Stimulated activated memory B cell treated with anti-CD40 and anti-IgM and Interleukin-4, amounts not matched to agents 10 μg/mL and 1 μg/mL and 100 μg/mL, for 72 hours (primary cell): ENCODE measurements around the gene PEA15.

ENCODE experiments used
- ATAC-seq: fragments of 150-1000 bp; cut with Tn5 transposase; 2 replicates; pipeline ENCODE4 v1.10.0; 2021
- H3K27ac Mint-ChIP-seq: one replicate; pipeline ENCODE4 v1.8.0; 2022; ENCODE audit warnings: mild to moderate bottlenecking, mixed read lengths
- H3K27me3 Mint-ChIP-seq: one replicate; pipeline ENCODE4 v1.8.0; 2022; ENCODE audit warnings: mixed read lengths
- H3K36me3 Mint-ChIP-seq: one replicate; pipeline ENCODE4 v1.8.0; 2022; ENCODE audit warnings: mixed read lengths
- H3K4me1 Mint-ChIP-seq: one replicate; pipeline ENCODE4 v1.8.0; 2022; ENCODE audit warnings: mixed read lengths
- H3K4me3 Mint-ChIP-seq: one replicate; pipeline ENCODE4 v1.8.0; 2022; ENCODE audit warnings: mild to moderate bottlenecking, moderate library complexity, mixed read lengths
- H3K9me3 Mint-ChIP-seq: one replicate; pipeline ENCODE4 v1.8.0; 2022; ENCODE audit warnings: mixed read lengths

The PEA15 gene

DNA sequence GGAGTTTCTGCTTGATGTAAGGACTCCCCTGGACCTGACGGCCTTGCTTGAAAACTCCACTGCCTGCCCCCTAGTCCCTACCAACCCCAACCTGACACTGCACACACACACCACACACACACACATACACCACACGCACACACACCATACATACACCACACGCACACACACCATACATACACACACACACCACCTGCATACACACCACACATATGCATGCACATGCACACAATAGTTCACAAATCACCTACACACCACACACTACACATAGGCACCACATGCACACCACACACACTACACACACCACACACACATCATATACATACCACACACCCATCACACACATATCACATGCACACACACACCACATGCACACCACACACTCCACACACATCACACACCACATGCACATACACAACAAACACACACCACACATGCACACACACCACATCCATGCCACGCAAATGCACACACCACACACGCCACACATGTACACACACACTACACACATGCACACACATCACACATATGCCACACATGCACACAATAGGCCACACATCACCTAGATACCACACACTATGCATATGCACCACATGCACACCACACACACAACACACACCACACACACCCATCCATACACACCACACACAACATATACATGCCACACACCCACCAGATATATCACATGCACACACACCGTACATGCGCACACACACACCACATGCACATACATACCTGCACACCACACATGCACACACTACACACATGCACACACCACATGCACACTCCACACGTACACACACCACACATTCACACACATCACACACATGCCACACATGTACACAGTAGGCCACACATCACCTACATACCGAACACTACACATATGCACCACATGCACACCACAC lies 11.1 kb upstream of the PEA15 start:
- Mint-ChIP-seq H3K4me3 (no peak overlapping the region), H3K27me3 (no peaks in the 10 kb centered on the region), H3K4me1 (no peaks in the 10 kb centered on the region), H3K9me3 (no peaks in the 10 kb centered on the region), H3K27ac (no peak overlapping the region), H3K36me3 (no peaks in the 10 kb centered on the region)
- no peak for ATAC-seq

DNA sequence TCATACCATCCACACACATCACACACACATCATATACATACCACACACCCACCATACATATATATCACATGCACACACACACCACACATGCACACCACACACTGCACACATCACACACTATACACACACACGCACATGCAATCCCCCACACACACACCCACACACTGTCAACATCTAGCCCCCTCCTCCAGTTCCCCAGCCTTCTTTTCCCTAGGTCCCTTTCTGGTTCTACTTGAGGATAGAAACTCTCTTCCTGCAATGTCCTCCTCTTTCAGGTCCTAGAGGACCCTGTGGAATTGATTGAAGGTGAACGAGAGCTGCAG lies 10.5 kb upstream of the PEA15 start:
- H3K36me3 Mint-ChIP-seq = no peaks in the 10 kb centered on the region
- H3K4me1 Mint-ChIP-seq = no peaks in the 10 kb centered on the region
- no peaks in the 10 kb centered on the region for H3K9me3 Mint-ChIP-seq
- H3K27me3 Mint-ChIP-seq = no peaks in the 10 kb centered on the region
- no peak overlapping the region for H3K27ac Mint-ChIP-seq
- H3K4me3 Mint-ChIP-seq = no peak overlapping the region
- ATAC-seq = no peak

DNA sequence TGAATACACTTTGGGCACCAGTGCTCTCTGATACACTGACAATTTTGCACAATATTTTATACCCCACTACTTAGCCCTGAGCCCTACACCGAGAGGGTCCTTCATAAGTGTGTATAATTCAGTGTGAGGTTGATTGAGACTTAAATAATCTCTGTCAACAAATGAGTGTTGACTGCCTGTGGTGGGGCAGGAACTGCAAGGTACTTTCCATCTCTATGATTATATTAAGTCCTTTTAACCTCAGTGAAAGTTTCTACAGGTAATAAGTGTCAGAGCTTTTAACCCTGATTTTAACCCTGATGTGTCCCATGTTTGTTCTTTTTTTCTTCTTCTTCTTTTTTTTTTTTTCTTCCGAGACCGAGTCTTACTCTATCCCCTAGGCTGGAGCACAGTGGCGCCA lies 9.0 kb upstream of the PEA15 start:
- no peak for ATAC-seq
- H3K27ac Mint-ChIP-seq = no peak overlapping the region
- no peaks in the 10 kb centered on the region for H3K9me3 Mint-ChIP-seq
- H3K27me3 Mint-ChIP-seq = no peaks in the 10 kb centered on the region
- H3K4me3 Mint-ChIP-seq = no peak overlapping the region
- no peaks in the 10 kb centered on the region for H3K36me3 Mint-ChIP-seq
- peaks cover 8% of the 10 kb centered on the region for H3K4me1 Mint-ChIP-seq

DNA sequence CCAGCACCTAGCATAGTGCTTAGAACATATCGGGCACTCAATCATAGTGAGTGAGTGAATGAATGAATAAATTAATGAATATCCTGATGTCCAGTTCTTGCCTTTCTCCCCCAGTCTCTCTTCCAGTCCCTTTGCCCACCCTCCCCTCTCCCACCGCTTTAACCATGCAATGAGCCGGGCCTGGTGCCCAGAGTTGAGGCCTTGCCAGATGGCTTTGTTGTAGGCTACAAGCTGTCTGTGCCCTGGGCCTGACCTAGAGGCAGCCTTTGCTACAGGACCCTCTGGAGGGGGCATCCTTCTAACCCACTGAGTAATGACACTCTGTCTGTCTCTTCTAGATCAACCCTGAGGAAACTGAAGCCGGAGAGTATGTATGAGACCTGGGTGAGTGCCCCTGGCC lies 8.0 kb upstream of the PEA15 start:
- no peaks in the 10 kb centered on the region for H3K36me3 Mint-ChIP-seq
- peaks cover 8% of the 10 kb centered on the region for H3K4me1 Mint-ChIP-seq
- no peak for ATAC-seq
- H3K27ac Mint-ChIP-seq = no peak overlapping the region
- H3K9me3 Mint-ChIP-seq = no peaks in the 10 kb centered on the region
- no peak overlapping the region for H3K4me3 Mint-ChIP-seq
- no peaks in the 10 kb centered on the region for H3K27me3 Mint-ChIP-seq

DNA sequence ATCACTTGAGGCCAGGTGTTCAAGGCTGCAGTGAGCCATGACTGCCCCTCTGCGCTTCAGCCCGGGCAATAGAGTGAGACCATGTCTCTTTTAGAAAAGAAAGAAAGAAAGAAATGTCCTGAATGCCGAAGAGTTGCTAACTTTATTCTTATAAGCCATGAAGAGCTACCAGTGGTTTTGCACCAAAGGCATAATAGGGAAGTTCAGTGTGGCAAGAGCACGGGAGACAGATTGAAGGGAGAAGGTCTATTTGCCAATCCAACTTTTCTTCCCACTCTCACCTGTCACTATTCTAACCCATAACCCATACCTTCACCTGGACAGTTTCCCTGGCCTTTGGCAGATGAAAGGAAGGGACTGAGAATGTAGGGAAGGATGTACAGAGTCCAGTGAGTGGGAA lies 4.4 kb upstream of the PEA15 start:
- no peak for ATAC-seq
- no peaks in the 10 kb centered on the region for H3K36me3 Mint-ChIP-seq
- peaks cover 28% of the 10 kb centered on the region for H3K4me1 Mint-ChIP-seq
- peak overlapping the region; percentile 67 for H3K27ac Mint-ChIP-seq
- H3K9me3 Mint-ChIP-seq = peaks cover 3% of the 10 kb centered on the region
- H3K4me3 Mint-ChIP-seq = no peak overlapping the region
- H3K27me3 Mint-ChIP-seq = no peaks in the 10 kb centered on the region

DNA sequence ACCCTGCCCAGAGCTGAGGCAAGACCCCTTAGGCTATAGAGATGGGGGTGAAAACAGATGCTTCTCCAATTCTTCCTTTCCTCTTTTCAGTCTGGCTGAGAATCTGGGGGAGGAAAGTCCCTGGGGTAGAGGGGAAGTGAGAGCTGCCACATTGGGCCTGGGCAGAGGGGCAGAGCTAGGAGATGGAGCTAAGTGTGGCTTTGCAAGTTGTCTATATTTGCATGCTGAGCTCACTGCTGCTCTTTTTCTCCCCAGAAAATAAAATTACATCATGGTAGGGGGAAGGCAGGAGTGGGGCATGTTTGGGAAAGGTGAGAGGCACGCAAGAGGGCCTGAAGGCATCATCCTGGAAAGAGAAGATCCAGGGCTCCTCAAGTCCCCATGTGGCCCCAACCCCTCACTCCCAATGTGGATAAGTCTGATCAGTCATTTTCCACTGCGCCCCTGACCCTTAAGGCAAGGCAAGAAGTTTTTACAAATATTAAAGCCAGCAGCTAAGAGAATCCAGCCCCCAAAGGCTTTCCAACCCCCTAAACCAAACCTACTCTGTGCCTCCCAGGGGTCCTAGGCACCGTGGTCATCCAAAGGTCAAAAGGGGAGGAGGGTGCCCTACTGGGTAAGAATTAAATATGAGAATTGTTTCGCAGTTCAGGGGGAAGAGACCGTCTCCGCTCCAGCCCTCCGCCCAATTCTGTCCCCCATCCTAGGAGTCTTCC lies 500 bp upstream of the PEA15 start:
- ATAC-seq = peak; percentile 86
- Mint-ChIP-seq H3K4me1 (peaks cover 65% of the 10 kb centered on the region), H3K36me3 (peaks cover 28% of the 10 kb centered on the region), H3K27me3 (no peaks in the 10 kb centered on the region), H3K27ac (peak overlapping the region; percentile 78), H3K4me3 (peak overlapping the region; percentile 86), H3K9me3 (peaks cover 3% of the 10 kb centered on the region)

DNA sequence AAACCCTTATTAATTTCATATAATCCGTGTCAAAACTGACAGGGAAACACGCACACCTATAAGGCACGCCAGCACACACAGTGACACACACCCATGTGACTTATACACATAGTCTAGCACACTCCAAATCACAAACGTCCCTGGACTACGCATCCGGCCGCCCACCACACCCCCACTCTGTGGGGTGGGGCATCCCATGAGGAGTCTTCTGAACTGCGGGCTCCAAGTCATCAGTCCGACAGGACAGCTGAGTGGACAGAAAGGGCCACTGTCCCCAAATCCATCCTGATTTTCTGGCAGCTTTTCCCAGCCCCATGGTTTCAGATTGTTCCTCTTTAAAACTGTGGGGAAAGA lies 829 bp downstream of the PEA15 start:
- peaks cover 33% of the 10 kb centered on the region for H3K36me3 Mint-ChIP-seq
- peaks cover 3% of the 10 kb centered on the region for H3K9me3 Mint-ChIP-seq
- peak; percentile 64 for ATAC-seq
- H3K27ac Mint-ChIP-seq = peak overlapping the region; percentile 78
- H3K4me3 Mint-ChIP-seq = peak overlapping the region; percentile 86
- H3K4me1 Mint-ChIP-seq = peaks cover 67% of the 10 kb centered on the region
- no peaks in the 10 kb centered on the region for H3K27me3 Mint-ChIP-seq

DNA sequence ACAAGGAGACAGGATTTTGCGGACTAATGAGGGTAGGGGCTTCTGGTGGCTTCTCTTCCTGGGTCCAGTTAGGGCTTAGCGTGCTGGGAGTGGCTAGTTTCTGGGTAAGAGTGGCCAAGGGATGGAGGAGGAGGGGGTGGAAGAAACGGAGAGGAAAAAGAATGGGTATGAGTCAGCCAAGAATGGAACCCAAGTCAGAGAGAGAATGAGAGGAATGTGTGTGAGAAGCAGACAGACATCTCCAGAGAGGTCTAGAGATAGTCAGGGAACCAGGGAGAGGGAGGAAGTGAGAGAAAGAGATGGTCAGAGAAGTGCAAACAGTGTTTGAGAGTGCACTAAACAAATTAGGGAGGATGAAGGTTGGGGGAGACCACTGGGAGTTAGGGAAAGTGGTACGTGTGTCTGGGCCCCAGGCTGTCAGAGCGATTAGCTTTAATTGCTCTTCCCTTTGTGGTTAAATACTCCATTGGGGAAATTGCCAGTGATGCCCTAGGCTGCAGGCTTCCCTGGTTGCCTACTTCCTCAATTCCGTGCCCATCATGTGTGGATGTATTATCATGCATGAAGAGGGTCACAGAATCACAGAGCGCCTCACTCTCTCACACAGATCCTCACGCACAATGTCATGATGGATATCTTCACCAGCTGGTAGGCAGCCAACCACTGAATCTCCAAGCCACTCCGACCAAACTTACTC lies 1.4 kb downstream of the PEA15 start:
- no peak for ATAC-seq
- peak overlapping the region; percentile 78 for H3K27ac Mint-ChIP-seq
- H3K27me3 Mint-ChIP-seq = no peaks in the 10 kb centered on the region
- H3K4me1 Mint-ChIP-seq = peaks cover 67% of the 10 kb centered on the region
- H3K4me3 Mint-ChIP-seq = peak overlapping the region; percentile 86
- peaks cover 3% of the 10 kb centered on the region for H3K9me3 Mint-ChIP-seq
- peaks cover 38% of the 10 kb centered on the region for H3K36me3 Mint-ChIP-seq

DNA sequence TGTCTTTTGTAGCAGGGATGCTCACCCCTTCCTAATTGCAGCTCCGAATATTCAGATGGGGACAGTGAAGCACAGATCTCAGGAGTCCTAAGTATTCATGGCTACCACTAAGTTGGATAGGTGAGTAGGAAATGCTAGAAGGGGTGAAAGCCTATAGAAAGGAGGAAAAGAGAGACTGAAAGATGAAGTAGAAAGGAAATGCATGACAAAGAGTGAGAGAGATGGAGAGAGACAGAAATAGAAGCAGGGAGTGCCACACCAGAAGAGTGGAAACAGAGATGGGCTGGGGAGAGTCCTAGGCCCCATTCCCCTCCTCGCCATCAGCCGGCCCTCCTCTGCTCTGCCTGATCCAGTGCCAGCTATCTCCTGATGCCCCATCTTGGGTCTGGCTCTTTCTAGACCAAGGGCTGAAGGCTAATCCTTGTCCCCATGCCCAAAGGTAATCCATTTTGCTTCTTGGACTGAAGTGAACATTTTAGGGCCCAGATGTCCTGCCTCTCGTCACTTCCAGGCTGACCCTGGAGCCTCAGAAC lies 2.0 kb downstream of the PEA15 start:
- H3K4me3 Mint-ChIP-seq = peak overlapping the region; percentile 86
- peaks cover 44% of the 10 kb centered on the region for H3K36me3 Mint-ChIP-seq
- ATAC-seq = no peak
- H3K27me3 Mint-ChIP-seq = no peaks in the 10 kb centered on the region
- H3K9me3 Mint-ChIP-seq = peaks cover 3% of the 10 kb centered on the region
- H3K4me1 Mint-ChIP-seq = peaks cover 69% of the 10 kb centered on the region
- H3K27ac Mint-ChIP-seq = peak overlapping the region; percentile 78

DNA sequence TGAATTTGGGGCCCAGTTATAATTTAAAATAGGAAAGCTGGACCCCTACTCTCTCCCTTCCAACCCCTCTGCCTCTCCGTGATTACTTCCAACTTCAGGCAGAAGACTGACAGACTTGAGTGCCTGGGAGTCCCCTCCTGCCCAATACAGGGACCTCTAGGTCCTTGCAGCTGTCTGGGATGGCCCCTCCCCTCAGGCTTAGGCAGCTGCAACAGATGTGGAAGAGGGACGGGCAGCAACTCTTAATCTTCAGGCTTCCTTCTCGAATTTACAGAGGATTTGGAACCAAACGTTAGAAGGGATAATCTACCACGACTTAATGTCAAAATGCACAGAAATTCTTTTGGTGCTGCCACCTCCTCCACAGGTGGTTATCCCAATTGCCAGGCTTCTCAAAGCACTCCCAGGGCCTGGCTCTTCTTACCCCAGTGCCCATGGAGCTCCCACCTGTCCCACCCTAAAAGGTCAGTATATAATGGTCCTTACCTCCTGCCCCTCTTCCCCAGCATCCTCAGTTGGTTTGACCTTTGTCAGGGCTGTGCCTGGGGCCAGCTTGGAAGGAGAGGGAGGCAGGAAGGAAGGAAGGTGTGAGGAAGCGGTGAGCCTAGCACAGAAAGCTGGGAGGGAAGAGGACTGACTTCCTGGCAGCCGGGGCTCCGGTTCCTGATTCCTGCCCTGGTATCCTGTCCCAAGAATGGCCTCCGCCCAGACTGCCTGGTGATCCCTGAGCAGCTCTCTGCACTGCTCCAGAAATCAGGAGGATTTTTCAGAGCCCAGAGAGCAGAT lies 2.8 kb downstream of the PEA15 start:
- H3K9me3 Mint-ChIP-seq = no peaks in the 10 kb centered on the region
- no peaks in the 10 kb centered on the region for H3K27me3 Mint-ChIP-seq
- peaks cover 52% of the 10 kb centered on the region for H3K36me3 Mint-ChIP-seq
- peak overlapping the region; percentile 78 for H3K27ac Mint-ChIP-seq
- no peak for ATAC-seq
- H3K4me3 Mint-ChIP-seq = no peak overlapping the region
- peaks cover 64% of the 10 kb centered on the region for H3K4me1 Mint-ChIP-seq

DNA sequence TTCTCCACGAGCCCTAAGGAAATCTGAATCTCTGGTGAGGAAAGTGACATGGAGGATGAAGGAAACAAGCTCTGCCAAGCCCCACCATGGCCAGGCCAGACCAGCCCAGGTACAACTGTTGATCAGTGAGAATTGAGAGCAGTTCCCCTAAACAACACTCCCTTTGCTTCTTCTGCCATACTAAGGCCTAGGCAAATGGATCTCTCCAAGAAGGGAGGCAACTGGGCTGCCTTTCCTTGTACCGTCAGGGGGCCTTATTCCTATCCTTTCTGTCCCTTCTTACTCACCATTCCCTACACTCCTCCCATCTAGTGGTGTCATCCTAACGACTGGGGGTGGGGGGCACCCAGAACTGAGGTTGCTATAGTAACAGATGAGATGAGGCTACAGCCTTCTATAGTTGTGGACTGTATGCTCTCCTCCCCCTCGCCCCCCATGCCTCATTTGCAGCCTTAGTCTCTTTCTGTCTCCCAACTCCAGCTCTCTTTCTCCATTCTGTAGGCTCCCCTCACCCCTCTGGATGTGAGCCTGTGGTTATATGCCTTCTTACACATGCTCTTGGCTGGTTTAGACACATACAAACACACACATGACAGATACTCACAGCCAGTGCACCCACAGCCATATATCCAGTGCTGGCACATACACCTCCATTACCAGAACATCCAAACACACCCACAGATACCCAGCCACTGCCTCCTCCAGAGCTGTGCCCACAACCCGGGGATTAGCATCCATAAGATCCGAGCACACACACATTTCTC lies 3.6 kb downstream of the PEA15 start:
- Mint-ChIP-seq H3K27me3 (no peaks in the 10 kb centered on the region), H3K4me1 (peaks cover 64% of the 10 kb centered on the region), H3K9me3 (no peaks in the 10 kb centered on the region), H3K27ac (peak overlapping the region; percentile 78), H3K4me3 (no peak overlapping the region), H3K36me3 (peaks cover 57% of the 10 kb centered on the region)
- ATAC-seq = no peak

DNA sequence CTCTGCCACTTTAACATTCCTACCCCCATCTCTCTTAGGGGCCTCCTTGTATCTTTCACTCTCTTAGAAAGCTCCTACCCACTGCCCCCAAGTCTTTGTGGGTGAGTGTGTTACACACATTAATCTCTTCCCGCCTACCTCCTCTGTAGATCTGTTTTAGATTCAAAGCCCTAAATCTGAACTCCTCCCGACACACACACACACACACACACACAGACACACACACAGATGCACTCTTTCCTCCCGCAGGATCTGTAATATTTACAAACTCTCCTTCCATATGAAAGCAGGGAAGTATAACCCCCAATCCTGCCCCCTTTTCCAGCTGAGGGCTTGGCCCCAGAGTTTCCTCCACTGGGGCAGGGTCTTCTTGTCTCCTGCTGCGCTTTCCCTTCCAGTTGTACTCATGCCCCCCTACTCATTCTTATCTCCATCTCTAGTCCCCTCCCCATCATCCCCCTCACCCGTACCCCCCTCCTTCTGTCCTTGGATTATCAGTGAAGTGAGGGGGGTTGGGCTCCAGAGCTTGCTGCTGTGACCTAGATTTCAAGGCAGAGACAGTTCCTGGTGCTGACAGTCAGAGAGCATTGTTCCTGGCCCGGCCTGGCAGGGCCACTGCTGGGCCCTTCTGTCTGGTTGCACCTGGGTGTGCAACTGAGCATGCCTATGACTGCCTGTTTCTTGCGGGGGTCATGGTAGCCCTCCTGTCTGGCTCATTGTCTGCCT lies 4.3 kb downstream of the PEA15 start:
- Mint-ChIP-seq H3K4me1 (peaks cover 56% of the 10 kb centered on the region), H3K9me3 (no peaks in the 10 kb centered on the region), H3K36me3 (peaks cover 63% of the 10 kb centered on the region), H3K4me3 (no peak overlapping the region), H3K27ac (peak overlapping the region; percentile 78), H3K27me3 (no peaks in the 10 kb centered on the region)
- no peak for ATAC-seq

DNA sequence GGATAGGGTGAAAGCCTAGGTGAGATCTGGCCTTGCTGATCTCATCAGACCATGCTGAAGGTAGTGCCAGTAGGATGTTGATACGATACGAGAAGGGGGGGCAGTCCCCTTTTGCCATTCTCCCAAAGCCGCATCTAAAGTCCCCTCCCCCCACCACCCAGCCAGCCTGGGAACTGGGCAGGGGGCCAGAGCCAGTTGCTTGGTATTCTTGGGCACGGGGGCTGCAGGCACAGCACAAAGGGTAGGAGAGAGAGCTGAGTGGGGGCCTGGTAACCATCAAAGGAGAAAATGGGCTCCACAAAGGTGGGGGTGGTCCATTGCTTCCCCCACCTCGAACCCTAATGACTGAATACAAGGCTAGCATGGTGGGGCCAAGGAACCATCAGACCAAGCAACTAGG lies 5.4 kb downstream of the PEA15 start:
- Mint-ChIP-seq H3K27ac (peak overlapping the region; percentile 78), H3K9me3 (no peaks in the 10 kb centered on the region), H3K36me3 (peaks cover 68% of the 10 kb centered on the region), H3K4me1 (peaks cover 52% of the 10 kb centered on the region), H3K27me3 (no peaks in the 10 kb centered on the region), H3K4me3 (no peak overlapping the region)
- no peak for ATAC-seq
